ENCODE data around the gene ZAR1L.

ZAR1L gene

DNA sequence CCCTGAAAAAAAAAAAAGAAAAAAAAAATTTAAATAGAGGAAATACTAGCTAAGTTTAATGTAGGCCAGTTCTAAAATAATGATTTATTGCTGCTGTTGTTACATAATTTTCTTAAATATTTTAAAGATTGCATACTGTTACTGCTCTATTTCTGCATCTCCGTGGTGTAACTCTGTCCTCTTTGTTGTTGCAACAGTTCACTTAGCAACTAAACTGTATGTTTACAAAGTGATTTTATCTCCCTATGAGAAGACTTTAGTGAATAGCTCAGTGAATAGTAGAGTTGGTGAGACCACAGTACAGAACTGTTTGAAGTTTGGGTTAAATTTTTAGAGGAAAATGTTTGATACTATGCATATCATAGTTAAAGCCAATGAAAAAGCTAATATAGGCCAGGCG, 19.5 kb upstream of the ZAR1L start:
- TF ChIP-seq CTCF (IDR thresholded peaks at IDR 0.05; ENCODE audit: borderline replicate concordance, control extremely low read depth, extremely low read depth, insufficient read depth, missing control alignments) = no peak
- in situ Hi-C loops (cut with MboI; ENCODE audit: low sequenced_read_pairs, unreplicated experiment) = no loop called here
- DNase-seq (ENCODE audit: low spot score) = no peak

DNA sequence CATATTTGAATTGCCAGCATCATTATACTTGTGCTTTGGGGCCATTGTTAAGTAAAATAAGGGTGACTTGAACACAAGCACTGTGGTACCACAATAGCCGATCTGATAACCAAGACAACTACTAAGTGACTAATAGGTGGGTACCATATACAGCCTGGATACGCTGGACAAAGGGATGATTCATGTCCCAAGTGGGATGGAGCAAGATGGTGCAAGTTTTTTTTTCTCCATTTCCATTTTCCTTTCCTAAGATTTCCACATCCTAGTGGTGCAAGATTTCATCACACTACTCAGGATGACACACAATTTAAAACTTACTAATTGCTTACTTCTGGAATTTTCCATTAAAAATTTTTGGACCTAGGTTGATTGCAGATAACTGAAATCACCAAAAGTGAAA, 15.3 kb upstream of the ZAR1L start:
- DNase-seq (ENCODE audit: low spot score) = no peak
- no peak for TF ChIP-seq CTCF (IDR thresholded peaks at IDR 0.05; ENCODE audit: borderline replicate concordance, control extremely low read depth, extremely low read depth, insufficient read depth, missing control alignments)
- in situ Hi-C loops (cut with MboI; ENCODE audit: low sequenced_read_pairs, unreplicated experiment) = no loop called here

DNA sequence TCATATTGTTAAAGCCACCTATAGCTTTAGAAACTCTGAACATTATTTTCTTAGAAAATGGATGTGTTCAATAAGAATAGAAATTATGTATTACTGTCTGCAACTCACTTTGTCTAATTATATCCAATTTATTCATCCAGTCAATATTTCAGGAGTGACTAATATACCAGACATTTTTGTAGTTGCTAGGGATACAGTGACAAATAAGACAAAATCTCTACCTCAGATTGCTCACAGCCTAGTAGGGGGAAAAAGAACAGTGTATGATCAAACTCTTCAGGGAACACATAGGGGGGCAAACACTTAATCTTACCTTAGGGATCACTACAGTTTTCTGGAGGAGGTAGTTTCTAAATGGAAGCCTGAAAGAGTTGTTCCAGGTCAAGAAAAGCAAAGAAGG, 8.7 kb upstream of the ZAR1L start:
- TF ChIP-seq CTCF (IDR thresholded peaks at IDR 0.05; ENCODE audit: borderline replicate concordance, control extremely low read depth, extremely low read depth, insufficient read depth, missing control alignments) = no peak
- DNase-seq (ENCODE audit: low spot score) = no peak
- in situ Hi-C loops (cut with MboI; ENCODE audit: low sequenced_read_pairs, unreplicated experiment) = no loop called here

GRCh38 chr13:32320528-32320927, 5.4 kb upstream of the ZAR1L start:
- DNase-seq (ENCODE audit: low spot score) = no peak
- TF ChIP-seq CTCF (IDR thresholded peaks at IDR 0.05; ENCODE audit: borderline replicate concordance, control extremely low read depth, extremely low read depth, insufficient read depth, missing control alignments) = no peak
- in situ Hi-C loops (cut with MboI; ENCODE audit: low sequenced_read_pairs, unreplicated experiment) = no loop called here

DNA sequence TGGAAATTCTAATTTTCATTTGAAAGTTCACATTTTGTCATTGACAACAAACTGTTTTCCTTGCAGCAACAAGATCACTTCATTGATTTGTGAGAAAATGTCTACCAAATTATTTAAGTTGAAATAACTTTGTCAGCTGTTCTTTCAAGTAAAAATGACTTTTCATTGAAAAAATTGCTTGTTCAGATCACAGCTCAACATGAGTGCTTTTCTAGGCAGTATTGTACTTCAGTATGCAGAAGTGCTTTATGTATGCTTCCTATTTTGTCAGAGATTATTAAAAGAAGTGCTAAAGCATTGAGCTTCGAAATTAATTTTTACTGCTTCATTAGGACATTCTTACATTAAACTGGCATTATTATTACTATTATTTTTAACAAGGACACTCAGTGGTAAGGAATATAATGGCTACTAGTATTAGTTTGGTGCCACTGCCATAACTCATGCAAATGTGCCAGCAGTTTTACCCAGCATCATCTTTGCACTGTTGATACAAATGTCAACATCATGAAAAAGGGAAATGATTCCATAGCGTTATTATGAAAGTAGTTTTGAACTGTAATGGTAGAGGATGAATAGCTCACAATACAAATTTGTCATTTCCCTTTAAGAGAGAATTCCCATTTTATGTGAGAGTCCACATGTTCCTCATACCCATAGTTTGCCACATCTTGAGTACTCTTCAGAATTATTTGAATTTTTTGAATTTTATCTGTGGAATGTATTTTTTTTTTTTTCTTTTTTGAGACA, 2.7 kb upstream of the ZAR1L start:
- DNase-seq (ENCODE audit: low spot score) = no peak
- no peak for TF ChIP-seq CTCF (IDR thresholded peaks at IDR 0.05; ENCODE audit: borderline replicate concordance, control extremely low read depth, extremely low read depth, insufficient read depth, missing control alignments)
- in situ Hi-C loops (cut with MboI; ENCODE audit: low sequenced_read_pairs, unreplicated experiment) = loop anchor here (10.0 kb wide), 2 partner anchors 293 to 403 kb away; no protein-coding TSS in a partner anchor

GRCh38 chr13:32316501-32316900, 1.3 kb upstream of the ZAR1L start:
- no peak for TF ChIP-seq CTCF (IDR thresholded peaks at IDR 0.05; ENCODE audit: borderline replicate concordance, control extremely low read depth, extremely low read depth, insufficient read depth, missing control alignments)
- in situ Hi-C loops (cut with MboI; ENCODE audit: low sequenced_read_pairs, unreplicated experiment) = loop anchor here (10.0 kb wide), 2 partner anchors 292 to 402 kb away; no protein-coding TSS in a partner anchor
- no peak for DNase-seq (ENCODE audit: low spot score)

Measured in GM13976 (cell line).